ENCODE data around the gene ISLR2. TPM values are rescaled to one million over a fixed set of nuclear protein-coding genes. Genes with fewer than 3 reads are reported as not detected.
"Not testable (repeated sequence)": the region's sequence is repeated elsewhere in the genome, so short reads cannot be mapped to it uniquely, and the experiment has no call there.

ISLR2 gene
- not detected in 2 replicates for total RNA-seq (2022)
- percentile 6 among the genes with signal in this experiment for Bru-seq, nascent RNA
- not detected for BruChase-seq, experiment 1, labeled RNA remaining after a 6-hour chase
- BruChase-seq, experiment 2, labeled RNA remaining after a 2-hour chase: percentile 9 among the genes with signal in this experiment
- long read RNA-seq: 0 reads

- H3K27ac Mint-ChIP-seq (ENCODE audit: unreplicated experiment): no peak within 1 kb of the TSS
- BruUV-seq (replicated peaks): no TSS peak
- H3K4me3 Mint-ChIP-seq (ENCODE audit: low read depth, unreplicated experiment): no peak within 1 kb of the TSS
- H3K36me3 Mint-ChIP-seq (ENCODE audit: insufficient read depth, unreplicated experiment): no peaks in the 10 kb centered on the region
- no peak for DNase-seq
- TF ChIP-seq, protein P1, sequence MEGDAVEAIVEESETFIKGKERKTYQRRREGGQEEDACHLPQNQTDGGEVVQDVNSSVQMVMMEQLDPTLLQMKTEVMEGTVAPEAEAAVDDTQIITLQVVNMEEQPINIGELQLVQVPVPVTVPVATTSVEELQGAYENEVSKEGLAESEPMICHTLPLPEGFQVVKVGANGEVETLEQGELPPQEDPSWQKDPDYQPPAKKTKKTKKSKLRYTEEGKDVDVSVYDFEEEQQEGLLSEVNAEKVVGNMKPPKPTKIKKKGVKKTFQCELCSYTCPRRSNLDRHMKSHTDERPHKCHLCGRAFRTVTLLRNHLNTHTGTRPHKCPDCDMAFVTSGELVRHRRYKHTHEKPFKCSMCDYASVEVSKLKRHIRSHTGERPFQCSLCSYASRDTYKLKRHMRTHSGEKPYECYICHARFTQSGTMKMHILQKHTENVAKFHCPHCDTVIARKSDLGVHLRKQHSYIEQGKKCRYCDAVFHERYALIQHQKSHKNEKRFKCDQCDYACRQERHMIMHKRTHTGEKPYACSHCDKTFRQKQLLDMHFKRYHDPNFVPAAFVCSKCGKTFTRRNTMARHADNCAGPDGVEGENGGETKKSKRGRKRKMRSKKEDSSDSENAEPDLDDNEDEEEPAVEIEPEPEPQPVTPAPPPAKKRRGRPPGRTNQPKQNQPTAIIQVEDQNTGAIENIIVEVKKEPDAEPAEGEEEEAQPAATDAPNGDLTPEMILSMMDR (IDR thresholded peaks at IDR 0.05; ENCODE audit: unreplicated experiment): no peak
- intact Hi-C loops (cut with micrococcal nuclease; ENCODE audit: unreplicated experiment): no loop called here
- CTCF ChIA-PET: interaction anchor here (3.4 kb wide), 1 partner anchor 177 kb away, joined by 29 read pairs; no protein-coding TSS in a partner anchor
- no peaks in the 10 kb centered on the region for H3K4me1 Mint-ChIP-seq (ENCODE audit: low read depth, unreplicated experiment)
- H3K9me3 Mint-ChIP-seq (ENCODE audit: low read depth, unreplicated experiment): no peaks in the 10 kb centered on the region
- peaks cover 69% of the 10 kb centered on the region for H3K27me3 Mint-ChIP-seq (ENCODE audit: unreplicated experiment)
These were observed at the start of gene ISLR2 for GRCh38 chr15:74130155-74130848. Gene ISLR2 (plus strand): TSS chr15:74130586. CDS start chr15:74132755, 2,169 bp downstream.

DNA sequence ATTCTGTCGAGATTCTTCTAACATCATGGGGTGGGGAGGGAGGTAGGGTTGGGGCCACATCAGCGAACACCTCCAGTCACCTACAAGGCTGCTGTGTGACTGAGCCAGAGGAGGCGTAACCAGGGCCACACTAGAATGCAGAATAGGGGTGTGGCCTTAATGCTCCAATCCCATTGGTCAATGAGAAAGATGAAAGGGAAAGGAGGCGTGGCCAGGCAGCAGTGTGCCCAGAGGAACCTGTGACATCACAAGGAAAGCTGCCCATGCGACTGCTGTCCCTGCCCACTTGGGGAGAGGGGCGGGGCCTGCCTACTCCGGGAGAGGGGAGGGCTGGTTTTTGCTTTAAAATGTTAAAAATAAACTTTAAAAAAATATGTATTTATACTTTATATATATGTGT lies 47.9 kb upstream of the ISLR2 start, which contains the start of gene GOLGA6A:
GOLGA6A (minus strand) TSS at position 101 of the 400 bp plus-strand sequence; CDS start at position 60, 41 bp downstream.
- H3K4me3 Mint-ChIP-seq (ENCODE audit: low read depth, unreplicated experiment); CTCF ChIA-PET; DNase-seq; BruUV-seq (replicated peaks); H3K27ac Mint-ChIP-seq (ENCODE audit: unreplicated experiment); H3K27me3 Mint-ChIP-seq (ENCODE audit: unreplicated experiment); H3K9me3 Mint-ChIP-seq (ENCODE audit: low read depth, unreplicated experiment); intact Hi-C loops (cut with micrococcal nuclease; ENCODE audit: unreplicated experiment); H3K4me1 Mint-ChIP-seq (ENCODE audit: low read depth, unreplicated experiment); H3K36me3 Mint-ChIP-seq (ENCODE audit: insufficient read depth, unreplicated experiment): not testable (repeated sequence)

DNA sequence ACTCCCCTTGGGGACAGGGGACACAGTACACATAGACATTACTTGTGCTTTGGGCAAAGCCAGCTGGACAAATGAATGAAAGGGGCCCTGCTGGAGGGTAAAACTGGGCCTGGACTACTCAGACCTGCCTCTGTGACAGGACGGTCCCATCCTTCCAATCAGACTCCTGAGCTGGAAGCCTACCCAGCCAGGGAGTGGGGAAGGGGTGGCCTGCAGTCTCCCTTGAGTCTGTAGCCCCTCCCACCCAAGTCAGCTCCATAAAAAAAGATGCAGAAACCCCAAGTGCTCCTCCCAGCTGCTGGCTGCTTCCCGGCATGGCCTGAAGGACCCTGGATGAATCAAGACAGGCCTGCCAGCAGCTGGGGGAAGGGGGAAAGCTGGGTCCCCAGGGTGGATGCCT lies 35.8 kb upstream of the ISLR2 start:
- intact Hi-C loops (cut with micrococcal nuclease; ENCODE audit: unreplicated experiment); DNase-seq; CTCF ChIA-PET; H3K27me3 Mint-ChIP-seq (ENCODE audit: unreplicated experiment); H3K27ac Mint-ChIP-seq (ENCODE audit: unreplicated experiment); H3K4me1 Mint-ChIP-seq (ENCODE audit: low read depth, unreplicated experiment); BruUV-seq (replicated peaks); H3K36me3 Mint-ChIP-seq (ENCODE audit: insufficient read depth, unreplicated experiment); H3K9me3 Mint-ChIP-seq (ENCODE audit: low read depth, unreplicated experiment); H3K4me3 Mint-ChIP-seq (ENCODE audit: low read depth, unreplicated experiment): not testable (repeated sequence)

- H3K4me3 Mint-ChIP-seq (ENCODE audit: low read depth, unreplicated experiment); H3K4me1 Mint-ChIP-seq (ENCODE audit: low read depth, unreplicated experiment); H3K36me3 Mint-ChIP-seq (ENCODE audit: insufficient read depth, unreplicated experiment); BruUV-seq (replicated peaks); H3K27me3 Mint-ChIP-seq (ENCODE audit: unreplicated experiment); intact Hi-C loops (cut with micrococcal nuclease; ENCODE audit: unreplicated experiment); DNase-seq; H3K27ac Mint-ChIP-seq (ENCODE audit: unreplicated experiment); H3K9me3 Mint-ChIP-seq (ENCODE audit: low read depth, unreplicated experiment); CTCF ChIA-PET: not testable (repeated sequence)
These were observed 34.8 kb upstream of the ISLR2 start for GRCh38 chr15:74095610-74096009.

DNA sequence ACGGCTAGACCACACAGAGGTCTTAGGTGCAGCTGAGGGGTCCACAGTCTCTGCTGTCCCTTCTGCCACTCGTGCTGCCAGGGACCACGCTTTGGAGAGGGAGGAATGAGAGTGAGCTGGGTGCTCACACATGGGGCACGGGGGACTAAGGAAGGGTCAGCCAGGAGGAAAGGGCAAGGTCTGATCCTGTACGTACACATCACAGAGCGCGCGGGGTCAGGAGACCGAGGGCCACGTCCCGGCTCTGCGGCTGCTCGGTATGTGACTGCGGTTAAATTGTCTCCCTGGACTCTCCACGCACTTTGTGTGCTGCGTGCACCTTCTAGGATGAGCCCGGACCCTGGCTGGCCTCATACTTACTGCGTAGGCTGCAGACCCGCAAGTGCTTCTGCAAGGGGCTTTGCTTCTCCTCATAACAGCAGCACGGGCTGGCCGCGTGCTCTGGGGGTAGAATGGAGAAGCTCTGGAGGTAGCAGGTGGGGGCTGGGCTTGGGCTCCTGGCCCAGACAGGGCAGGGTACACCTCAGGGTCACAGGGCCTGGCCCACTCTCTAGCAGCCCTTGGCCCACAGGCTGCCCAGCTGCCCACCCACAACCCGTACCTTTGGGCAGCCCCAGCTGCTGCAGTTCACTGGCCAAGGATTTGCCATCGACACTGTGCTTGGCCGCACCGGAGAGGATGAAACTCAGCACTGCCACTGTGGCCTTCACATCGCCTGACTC lies 33.5 kb upstream of the ISLR2 start:
- H3K27me3 Mint-ChIP-seq (ENCODE audit: unreplicated experiment); H3K9me3 Mint-ChIP-seq (ENCODE audit: low read depth, unreplicated experiment); H3K4me3 Mint-ChIP-seq (ENCODE audit: low read depth, unreplicated experiment); BruUV-seq (replicated peaks); intact Hi-C loops (cut with micrococcal nuclease; ENCODE audit: unreplicated experiment); H3K27ac Mint-ChIP-seq (ENCODE audit: unreplicated experiment); H3K36me3 Mint-ChIP-seq (ENCODE audit: insufficient read depth, unreplicated experiment); CTCF ChIA-PET; H3K4me1 Mint-ChIP-seq (ENCODE audit: low read depth, unreplicated experiment); DNase-seq: not testable (repeated sequence)

GRCh38 chr15:74099963-74100733 lies 30.2 kb upstream of the ISLR2 start:
- H3K4me1 Mint-ChIP-seq (ENCODE audit: low read depth, unreplicated experiment); H3K27me3 Mint-ChIP-seq (ENCODE audit: unreplicated experiment); H3K36me3 Mint-ChIP-seq (ENCODE audit: insufficient read depth, unreplicated experiment); intact Hi-C loops (cut with micrococcal nuclease; ENCODE audit: unreplicated experiment); H3K9me3 Mint-ChIP-seq (ENCODE audit: low read depth, unreplicated experiment); CTCF ChIA-PET: not testable (repeated sequence)
- peak overlapping the region; percentile 89 for H3K4me3 Mint-ChIP-seq (ENCODE audit: low read depth, unreplicated experiment)
- peak; percentile 93 for DNase-seq
- H3K27ac Mint-ChIP-seq (ENCODE audit: unreplicated experiment): peak overlapping the region; percentile 97
- BruUV-seq (replicated peaks): TSS peak; percentile 99

Data from Calu3 (cell line).